GM21786 (cell line): Measurements from ENCODE around the gene LRBA.
"Not testable (repeated sequence)": the region's sequence is repeated elsewhere in the genome, so short reads cannot be mapped to it uniquely, and the experiment has no call there.

Source experiments
- ATAC-seq: cut with Tn5 transposase; IDR thresholded peaks from one replicate; pipeline ENCODE4 v1.9.1; 2021; ENCODE audit not compliant: unreplicated experiment

Gene LRBA

GRCh38 chr4:150948074-150948473, 67.0 kb downstream of the LRBA start:
- ATAC-seq: no peak

GRCh38 chr4:150944660-150945059, 70.4 kb downstream of the LRBA start:
- ATAC-seq: no peak

- no peak for ATAC-seq
Measured at GRCh38 chr4:150943818-150944217, 71.3 kb downstream of the LRBA start.

DNA sequence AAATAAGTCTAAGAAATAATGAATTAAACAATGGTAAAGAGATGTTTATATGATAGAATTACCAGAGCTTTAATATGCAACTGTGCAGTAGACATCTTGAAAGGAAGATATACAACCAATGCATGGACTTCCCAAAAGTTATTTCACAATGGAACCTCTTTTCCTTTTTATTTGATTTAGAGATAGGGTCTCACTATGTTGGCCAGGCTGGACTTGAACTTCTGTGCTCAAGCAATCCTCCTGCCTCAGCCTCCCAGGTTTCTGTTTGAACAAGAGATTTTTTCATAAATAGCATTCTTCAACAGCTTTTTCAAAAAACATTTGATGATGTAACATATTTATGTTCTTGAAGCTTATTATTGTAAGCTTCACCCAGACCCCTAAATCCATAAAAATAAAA, 72.0 kb downstream of the LRBA start:
- no peak for ATAC-seq

DNA sequence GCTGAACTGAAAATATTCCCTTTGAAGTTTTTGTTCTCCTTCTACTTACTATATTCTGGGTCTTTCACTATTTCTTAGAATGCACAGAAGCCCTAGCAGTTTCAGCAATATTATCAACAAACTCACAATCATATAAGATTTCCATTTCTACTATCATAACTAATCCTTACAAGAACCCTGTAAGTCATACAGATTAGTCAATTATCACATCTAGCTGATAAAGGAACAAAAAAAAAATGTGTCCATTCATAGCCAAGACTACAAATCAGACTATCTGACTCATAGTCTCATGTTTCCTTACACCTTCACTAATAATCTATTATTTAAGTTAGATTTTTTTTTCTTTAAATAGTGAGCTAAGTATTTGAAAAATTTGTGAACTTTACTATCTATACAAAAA, 72.5 kb downstream of the LRBA start:
- ATAC-seq: no peak

GRCh38 chr4:150940123-150940522, 75.0 kb downstream of the LRBA start:
- ATAC-seq: no peak

GRCh38 chr4:150939530-150939929, 75.6 kb downstream of the LRBA start:
- ATAC-seq: no peak

DNA sequence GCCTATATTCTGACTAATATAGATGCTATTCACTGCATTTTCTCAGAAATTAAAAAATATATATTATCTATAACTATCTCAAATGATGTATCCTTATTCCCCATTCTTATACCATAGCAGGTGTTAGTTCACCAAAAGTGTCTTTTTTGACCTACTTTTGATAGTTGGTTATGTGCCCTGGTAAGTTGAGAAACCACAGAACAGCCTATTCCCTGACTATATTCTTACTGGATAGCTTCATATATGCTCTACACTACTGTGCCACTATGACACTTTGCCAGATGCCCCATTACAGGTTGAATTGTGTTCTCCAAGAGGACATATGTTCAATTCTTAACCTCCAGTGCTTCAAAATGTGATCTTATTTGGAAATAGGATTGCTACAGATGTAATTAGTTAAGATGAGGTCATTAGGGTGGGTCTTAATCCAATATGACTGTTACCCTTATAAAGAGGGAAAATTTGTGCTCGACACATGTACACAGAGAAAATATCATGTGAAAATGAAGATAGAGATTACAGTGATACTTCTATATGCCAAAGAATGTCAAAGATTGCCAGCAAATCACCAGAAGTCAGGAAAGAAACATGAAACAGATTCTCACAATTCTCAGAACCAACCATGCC, 76.1 kb downstream of the LRBA start:
- ATAC-seq: no peak

DNA sequence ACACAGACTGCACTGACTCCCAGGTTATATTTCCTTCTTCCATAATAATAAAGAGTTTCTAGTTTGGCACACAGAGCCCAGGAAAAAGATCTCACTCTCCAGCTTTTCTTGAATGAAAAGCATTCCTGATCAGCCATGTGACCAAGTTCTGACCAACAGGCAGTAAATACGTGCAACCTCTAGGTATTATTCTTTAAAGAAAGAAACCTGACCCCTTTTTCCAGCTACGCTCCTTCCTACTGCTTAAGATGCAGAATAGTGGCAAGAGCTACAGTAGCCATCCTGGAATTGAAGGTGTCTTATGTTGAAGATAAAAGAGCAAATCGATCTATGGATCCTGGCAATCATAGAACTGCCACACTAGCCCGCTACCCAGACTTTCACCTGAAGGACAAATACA, 76.7 kb downstream of the LRBA start:
- ATAC-seq: no peak

- ATAC-seq: no peak
Measured at GRCh38 chr4:150934022-150934421, 81.1 kb downstream of the LRBA start.

GRCh38 chr4:150931796-150932195, 83.3 kb downstream of the LRBA start:
- no peak for ATAC-seq

GRCh38 chr4:150931005-150931404, 84.1 kb downstream of the LRBA start:
- no peak for ATAC-seq

DNA sequence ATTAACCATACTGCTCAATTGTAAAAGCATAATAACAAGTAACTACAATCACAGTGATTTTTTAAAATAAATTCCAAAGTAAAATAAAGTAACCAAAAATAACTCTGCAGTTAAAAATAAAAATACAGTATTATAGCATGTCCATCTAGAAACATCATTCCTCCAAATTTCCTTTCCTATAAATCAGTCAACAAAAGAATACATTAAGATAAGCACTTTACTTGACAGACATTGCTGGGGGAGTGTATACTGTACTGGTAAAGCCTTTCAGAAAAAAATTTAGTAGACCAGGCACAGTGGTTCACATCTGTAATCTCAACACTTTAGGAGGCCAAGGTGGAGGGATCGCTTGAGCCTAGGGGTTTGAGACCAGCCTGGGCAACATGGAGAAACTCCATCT, 91.1 kb downstream of the LRBA start:
- ATAC-seq: no peak

DNA sequence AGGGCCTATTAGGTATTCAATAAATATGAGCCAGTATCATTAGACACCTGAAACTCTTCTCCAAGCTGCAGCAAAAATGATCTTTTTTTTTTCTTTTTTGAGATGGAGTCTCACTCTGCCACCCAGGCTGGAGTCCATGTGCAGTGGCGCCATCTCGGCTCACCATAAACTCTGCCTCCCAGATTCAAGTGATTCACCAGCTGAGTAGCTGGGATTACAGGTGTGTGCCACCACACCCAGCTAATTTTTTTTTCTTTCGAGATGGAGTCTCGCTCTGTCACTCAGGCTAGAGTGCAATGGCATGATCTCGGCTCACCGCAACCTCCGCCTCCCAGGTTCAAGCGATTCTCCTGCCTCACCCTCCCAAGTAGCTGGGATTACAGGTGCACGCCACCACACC, 93.6 kb downstream of the LRBA start:
- not testable (repeated sequence) for ATAC-seq

GRCh38 chr4:150918562-150918961, 96.5 kb downstream of the LRBA start:
- ATAC-seq: not testable (repeated sequence)

GRCh38 chr4:150911326-150911725, 103.8 kb downstream of the LRBA start:
- ATAC-seq: no peak

DNA sequence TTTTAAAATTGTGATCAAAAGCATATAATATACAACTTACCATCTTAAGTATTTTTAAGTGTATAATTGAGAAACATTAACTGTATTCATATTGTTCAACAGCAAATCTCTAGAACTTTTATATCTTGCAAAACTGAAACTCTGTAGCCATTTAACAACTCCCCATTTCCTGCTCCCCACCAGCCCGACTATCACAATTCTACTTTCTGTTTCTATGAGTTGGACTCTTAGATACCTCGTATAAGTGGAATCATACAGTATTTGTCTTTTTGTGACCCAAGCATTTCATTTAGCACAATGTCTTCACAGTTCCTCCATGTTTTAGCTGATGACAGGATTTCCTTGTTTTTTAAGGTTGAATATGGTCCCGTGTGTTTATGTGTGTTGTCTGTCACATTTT, 106.0 kb downstream of the LRBA start:
- ATAC-seq: no peak

GRCh38 chr4:150906987-150907633, 108.0 kb downstream of the LRBA start:
- no peak for ATAC-seq

DNA sequence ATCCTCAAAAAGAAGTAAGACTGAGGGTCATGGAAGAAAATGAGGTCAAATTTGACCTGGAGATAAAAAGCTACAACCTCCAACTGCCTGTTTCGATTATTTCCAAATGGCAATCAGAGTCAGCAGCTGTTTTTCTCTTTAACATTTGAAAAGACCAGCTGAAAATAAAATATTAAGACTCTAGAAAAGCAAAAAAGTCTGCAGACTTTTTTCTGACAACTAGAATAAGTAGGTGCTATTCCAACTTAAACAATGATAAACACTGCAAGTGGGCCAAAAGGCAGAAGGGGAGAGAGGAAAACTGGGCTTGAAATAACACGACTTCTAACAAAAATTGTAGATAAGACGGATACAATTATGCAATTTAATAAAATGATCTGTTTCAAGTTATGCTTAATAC, 110.4 kb downstream of the LRBA start:
- ATAC-seq: no peak

DNA sequence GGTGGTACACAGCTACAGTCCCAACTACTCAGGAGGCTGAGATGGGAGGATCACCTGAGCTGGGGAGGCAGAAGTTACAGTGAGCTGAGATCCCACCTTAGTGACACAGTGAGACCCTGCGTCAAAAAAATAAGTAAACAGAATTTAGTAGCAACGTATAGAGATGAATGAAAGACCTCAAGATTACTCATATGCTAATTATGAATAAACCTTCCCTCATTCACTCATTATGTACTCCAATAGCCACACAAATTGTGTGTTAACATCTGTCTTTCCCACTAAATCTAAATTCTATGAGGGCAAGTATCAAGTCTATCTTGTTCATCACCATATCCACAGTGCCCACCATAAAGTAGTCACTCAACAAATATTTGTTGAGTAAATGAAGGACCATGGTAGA, 111.5 kb downstream of the LRBA start:
- ATAC-seq: no peak

DNA sequence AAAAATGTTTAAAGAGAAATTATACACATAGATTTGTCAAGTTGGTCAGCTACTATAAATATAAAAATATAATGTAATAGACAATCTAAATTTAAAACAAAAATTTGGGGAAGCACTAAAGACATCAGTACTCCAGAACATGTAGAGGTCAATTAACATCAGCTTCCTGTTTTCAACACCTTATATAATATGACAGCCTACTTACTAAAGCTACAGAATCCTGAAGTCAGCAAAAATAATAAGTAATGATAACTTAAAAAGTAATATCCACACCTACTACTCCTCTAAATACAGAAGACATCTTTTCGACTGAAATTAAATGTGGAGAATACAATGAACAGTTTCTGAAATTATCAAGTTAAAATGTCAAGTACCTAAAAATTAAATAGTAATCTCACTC, 118.6 kb downstream of the LRBA start:
- ATAC-seq: no peak

DNA sequence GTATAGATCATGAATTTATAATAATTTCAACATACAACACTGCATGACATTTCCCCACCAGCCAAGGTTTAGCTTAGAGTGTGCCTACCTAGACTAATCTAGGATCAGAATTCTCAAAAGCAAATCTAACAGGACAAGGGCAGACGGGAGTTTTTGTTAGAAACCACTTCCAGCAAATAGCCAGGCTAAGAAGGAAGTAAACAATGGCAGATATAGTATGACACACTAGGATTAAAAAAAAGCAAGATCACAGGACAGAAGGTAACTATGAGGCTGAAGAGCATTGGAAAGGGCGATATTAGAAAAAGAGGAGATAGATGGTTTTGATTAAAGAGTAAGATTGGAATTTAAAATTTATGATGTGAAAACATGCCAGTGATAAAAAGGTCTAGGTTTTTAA, 124.8 kb downstream of the LRBA start:
- ATAC-seq: no peak

DNA sequence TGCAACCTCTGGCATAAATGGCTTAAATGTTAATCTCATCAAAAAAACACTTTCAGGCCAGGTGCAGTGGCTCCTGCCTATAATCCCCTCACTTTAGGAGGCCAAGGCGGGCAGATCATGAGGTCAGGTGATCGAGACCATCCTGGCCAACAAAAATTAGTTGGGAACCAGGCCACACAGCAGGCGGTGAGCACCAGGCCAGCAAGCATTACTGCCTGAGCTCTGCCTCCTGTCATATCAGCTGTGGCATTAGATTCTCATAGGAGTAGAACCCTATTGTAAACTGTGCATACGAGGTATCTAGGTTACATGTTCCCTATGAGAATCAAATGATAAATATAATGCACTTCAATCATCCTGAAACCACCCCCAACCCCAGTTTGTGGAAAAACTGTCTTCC, 125.8 kb downstream of the LRBA start:
- no peak for ATAC-seq
